HG02852 (cell line): Measurements from ENCODE around the gene PFN3.

Source experiments
- ATAC-seq: cut with Tn5 transposase; IDR thresholded peaks from one replicate; pipeline ENCODE4 v1.9.1; 2021; ENCODE audit warnings: mild to moderate bottlenecking, moderate library complexity; ENCODE audit not compliant: unreplicated experiment

The PFN3 gene

GRCh38 chr5:177438468-177438867, 38.0 kb upstream of the PFN3 start:
- no peak for ATAC-seq

- no peak for ATAC-seq
These were observed 37.2 kb upstream of the PFN3 start for GRCh38 chr5:177437623-177438022.

GRCh38 chr5:177435847-177436536, 35.5 kb upstream of the PFN3 start:
- no peak for ATAC-seq

- no peak for ATAC-seq
These were observed 34.7 kb upstream of the PFN3 start for GRCh38 chr5:177434942-177435738.

- no peak for ATAC-seq
These were observed 34.0 kb upstream of the PFN3 start for GRCh38 chr5:177434437-177434836.

- no peak for ATAC-seq
These were observed 33.3 kb upstream of the PFN3 start for GRCh38 chr5:177433658-177434217.

- ATAC-seq: no peak
These were observed 32.6 kb upstream of the PFN3 start for GRCh38 chr5:177432839-177433657.

- no peak for ATAC-seq
These were observed 31.8 kb upstream of the PFN3 start for GRCh38 chr5:177432143-177432838.

- ATAC-seq: peak; percentile 44
These were observed 31.1 kb upstream of the PFN3 start for GRCh38 chr5:177431317-177432142.

GRCh38 chr5:177430972-177431316, 30.5 kb upstream of the PFN3 start:
- no peak for ATAC-seq

GRCh38 chr5:177430140-177430951, 29.9 kb upstream of the PFN3 start:
- no peak for ATAC-seq

- no peak for ATAC-seq
These were observed 29.0 kb upstream of the PFN3 start for GRCh38 chr5:177429248-177430040.

GRCh38 chr5:177428574-177429217, 28.2 kb upstream of the PFN3 start:
- ATAC-seq: no peak

GRCh38 chr5:177427919-177428573, 27.6 kb upstream of the PFN3 start:
- ATAC-seq: no peak

- ATAC-seq: no peak
These were observed 26.9 kb upstream of the PFN3 start for GRCh38 chr5:177427211-177427822.

- peak; percentile 7 for ATAC-seq
These were observed 26.2 kb upstream of the PFN3 start, which contains the start of gene GRK6 for GRCh38 chr5:177426566-177427210. Gene GRK6, plus strand, starts transcription at chr5:177426676. Its CDS starts 170 bp downstream, at chr5:177426846.
